HG03575 (cell line): ENCODE data around the gene CALD1.

Experiments used
- ATAC-seq: cut with Tn5 transposase; IDR thresholded peaks from one replicate; pipeline ENCODE4 v1.9.1; 2021; ENCODE audit not compliant: unreplicated experiment, insufficient number of reproducible peaks, low FRiP score; ENCODE audit errors: extremely low read depth

CALD1 gene

GRCh38 chr7:134882481-134882880 is 103.0 kb downstream of the CALD1 start:
- ATAC-seq = no peak

- ATAC-seq = no peak
Observed at GRCh38 chr7:134885967-134886352, 106.5 kb downstream of the CALD1 start.

- no peak for ATAC-seq
Observed at GRCh38 chr7:134886353-134887057, 107.1 kb downstream of the CALD1 start.

GRCh38 chr7:134887523-134887922 is 108.1 kb downstream of the CALD1 start:
- ATAC-seq = no peak

- no peak for ATAC-seq
Observed at GRCh38 chr7:134888141-134888740, 108.8 kb downstream of the CALD1 start.

GRCh38 chr7:134890246-134891240 is 111.1 kb downstream of the CALD1 start:
- no peak for ATAC-seq

- no peak for ATAC-seq
Observed at GRCh38 chr7:134891262-134891695, 111.8 kb downstream of the CALD1 start.

- no peak for ATAC-seq
Observed at GRCh38 chr7:134891696-134892678, 112.6 kb downstream of the CALD1 start.

- ATAC-seq = no peak
Observed at GRCh38 chr7:134892963-134893362, 113.5 kb downstream of the CALD1 start.

GRCh38 chr7:134893920-134894319 is 114.5 kb downstream of the CALD1 start:
- ATAC-seq = no peak

- no peak for ATAC-seq
Observed at GRCh38 chr7:134894928-134895327, 115.5 kb downstream of the CALD1 start.

- ATAC-seq = no peak
Observed at GRCh38 chr7:134896073-134896472, 116.6 kb downstream of the CALD1 start.

- ATAC-seq = no peak
Observed at GRCh38 chr7:134897936-134898335, 118.5 kb downstream of the CALD1 start.

- no peak for ATAC-seq
Observed at GRCh38 chr7:134899729-134900128, 120.3 kb downstream of the CALD1 start.

- ATAC-seq = peak; percentile 34
Observed at GRCh38 chr7:134900166-134900982, 120.9 kb downstream of the CALD1 start.

GRCh38 chr7:134901389-134902020 is 122.1 kb downstream of the CALD1 start:
- no peak for ATAC-seq

GRCh38 chr7:134902058-134902457 is 122.6 kb downstream of the CALD1 start:
- no peak for ATAC-seq
